Activated CD8-positive, alpha-beta memory T cell treated with anti-CD3 and anti-CD28 coated beads, Interleukin-2, amount 50 U/mL, for 4 hours (primary cell): ENCODE results near the gene DCBLD2.

ENCODE experiments used
- DNase-seq: peaks from one replicate; pipeline ENCODE4 v3.0.0-alpha.2; 2020

Gene DCBLD2

GRCh38 chr3:98901392-98902350 is at the start of gene DCBLD2:
DCBLD2 (minus strand) TSS chr3:98901695; CDS start chr3:98901326, 369 bp downstream.
- peak; percentile 89 for DNase-seq

DNA sequence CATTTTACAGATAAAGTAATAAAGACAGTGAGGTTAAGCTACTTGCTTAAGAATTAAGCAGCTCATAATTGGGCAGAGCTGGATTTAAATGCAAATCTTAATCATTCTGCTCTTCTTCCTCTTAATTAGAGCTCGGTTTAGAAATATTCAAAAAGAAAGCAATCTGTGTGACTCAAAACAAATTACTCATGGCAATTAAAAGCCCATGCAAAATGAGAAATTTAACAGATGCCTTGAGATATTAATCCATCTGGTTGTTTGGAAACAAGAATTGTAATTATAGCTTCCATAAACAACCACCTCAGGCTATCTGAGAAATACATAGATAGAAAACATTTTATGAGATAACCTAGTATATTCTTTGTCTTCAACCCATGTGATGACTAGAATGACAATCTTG is 44.2 kb upstream of the DCBLD2 start:
- DNase-seq, result no peak

DNA sequence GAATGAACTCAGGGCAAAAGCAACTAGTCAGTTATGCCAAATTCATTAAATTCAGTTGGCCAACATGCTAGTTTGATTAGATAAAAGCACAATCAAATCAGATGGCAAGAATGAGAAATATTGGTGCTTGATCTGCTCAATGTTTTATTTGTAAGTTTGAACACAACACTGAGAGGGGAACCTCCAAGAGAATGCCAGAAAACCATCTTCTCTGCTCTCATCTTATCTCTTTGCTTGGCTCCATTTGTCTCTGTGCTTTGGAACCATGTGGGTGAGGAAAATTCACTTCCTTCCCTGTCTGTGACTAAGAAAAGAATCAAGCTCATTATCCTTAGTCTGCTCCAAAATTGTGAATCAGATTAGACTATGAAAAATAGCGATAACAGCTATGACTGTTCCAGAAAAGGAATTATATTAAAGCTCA is 43.6 kb upstream of the DCBLD2 start:
- no peak for DNase-seq

DNA sequence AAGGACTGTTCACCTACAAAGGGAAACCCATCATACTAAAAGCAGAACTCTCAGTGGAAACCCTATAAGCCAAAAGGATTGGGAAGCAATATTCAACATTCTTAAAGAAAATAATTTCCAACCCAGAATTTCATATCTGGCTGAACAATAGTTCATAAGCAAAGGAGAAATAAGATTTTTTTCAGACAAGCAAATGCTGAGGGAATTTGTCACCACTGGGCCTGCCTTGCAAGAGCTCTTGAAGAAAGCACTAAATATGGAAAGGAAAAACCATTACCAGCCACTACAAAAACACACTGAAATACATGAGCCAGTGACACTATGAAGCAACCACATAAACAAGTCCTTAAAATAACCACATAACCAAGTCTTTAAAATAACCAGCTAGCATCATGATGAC is 28.9 kb upstream of the DCBLD2 start:
- DNase-seq, result no peak

GRCh38 chr3:98921957-98922356 is 20.5 kb upstream of the DCBLD2 start:
- no peak for DNase-seq

DNA sequence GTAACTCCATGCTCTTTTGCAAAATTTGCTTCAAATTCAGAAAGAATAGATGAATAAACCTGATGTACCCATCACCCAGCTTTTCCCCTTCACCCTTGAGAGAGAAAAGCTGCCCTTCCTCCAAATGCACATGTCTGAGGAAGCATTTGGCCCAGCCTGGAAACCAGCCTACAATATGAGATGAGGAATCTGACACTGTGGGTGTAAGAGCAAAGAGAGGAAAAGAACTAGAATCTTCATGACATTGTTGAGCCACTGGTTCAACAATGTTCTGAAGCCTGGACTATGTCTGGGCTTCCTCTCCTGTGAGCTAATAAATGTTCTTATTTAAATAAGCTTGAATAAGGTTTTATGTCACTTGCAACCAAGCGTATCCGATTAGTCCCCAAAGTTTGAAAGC is 18.7 kb upstream of the DCBLD2 start:
- DNase-seq, result no peak

DNA sequence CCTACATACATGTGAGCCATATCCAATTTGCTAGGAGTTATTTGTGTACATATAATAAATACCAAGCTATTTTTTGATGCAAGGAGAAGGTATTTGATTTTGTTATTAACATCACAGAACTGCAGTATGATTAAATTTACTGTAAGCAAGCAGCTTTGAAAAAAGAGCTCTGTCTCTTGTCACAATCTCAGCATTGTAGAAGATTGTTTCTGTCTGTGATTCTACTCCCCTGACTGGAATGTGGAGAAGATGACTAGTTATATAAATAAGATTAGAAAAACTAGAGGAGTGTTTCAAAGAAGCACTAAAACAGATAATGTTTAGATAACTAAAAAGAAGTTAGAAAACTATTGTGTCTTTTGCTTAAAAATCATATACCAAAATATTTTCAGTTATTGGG is 17.1 kb upstream of the DCBLD2 start:
- DNase-seq, result no peak

GRCh38 chr3:98917608-98918007 is 16.1 kb upstream of the DCBLD2 start:
- no peak for DNase-seq

DNA sequence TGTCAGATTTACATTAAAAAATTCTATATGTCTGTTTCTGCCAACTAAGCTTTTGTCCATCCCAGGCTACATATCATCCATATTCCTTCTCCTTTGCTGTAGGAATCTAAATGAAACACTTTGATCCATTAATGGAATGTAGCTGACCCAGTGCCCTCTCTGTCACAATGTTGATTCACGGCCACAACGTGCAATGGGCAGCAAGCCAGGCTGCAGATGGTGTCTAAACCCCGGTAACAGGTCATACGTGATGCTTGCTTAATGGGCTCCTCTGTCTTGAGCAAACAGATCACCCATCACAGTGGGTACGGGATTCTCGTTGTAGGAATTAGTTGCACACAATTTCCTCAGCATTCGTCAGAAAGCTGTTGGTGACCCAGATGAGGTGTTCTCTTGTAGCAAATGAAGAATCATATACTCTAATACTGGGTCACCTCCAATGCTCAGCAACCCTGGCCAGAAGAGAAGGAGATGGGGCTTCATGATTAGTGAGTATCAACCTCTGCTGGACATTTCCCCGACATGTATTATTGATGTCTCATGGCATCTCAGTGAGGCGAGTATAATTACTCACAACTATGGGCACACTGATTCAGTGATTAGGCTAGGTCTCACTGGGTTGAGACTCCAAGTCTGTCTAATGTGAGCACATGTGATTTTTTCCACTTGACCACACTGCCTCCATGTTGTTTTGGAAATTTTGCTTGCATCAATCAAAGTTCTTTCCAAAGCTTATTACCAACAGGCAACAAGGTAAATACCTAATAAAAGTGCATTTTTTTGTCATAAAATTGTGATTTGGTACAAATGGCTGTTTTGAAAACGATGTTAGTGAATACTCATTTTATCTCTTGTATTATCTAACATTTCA is 12.9 kb upstream of the DCBLD2 start:
- no peak for DNase-seq

DNA sequence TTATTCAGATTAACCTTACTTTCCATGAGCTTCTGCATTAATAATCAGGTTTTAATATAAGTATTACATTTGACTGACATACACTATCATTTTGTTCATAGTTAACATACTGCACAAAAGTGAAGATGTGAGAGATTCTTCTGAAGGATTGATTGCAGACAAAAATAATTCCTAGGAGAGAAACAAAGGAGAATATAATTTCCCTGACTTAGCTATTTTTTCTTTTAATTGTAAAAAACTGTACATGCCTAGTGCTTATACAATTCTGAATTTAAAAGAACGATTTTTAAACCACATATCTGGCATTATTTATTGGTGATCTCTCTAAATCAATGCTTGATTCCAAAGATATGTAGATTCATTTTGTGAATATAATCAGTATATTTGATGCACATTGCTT is 11.0 kb upstream of the DCBLD2 start:
- DNase-seq, result no peak

GRCh38 chr3:98906230-98906629 is 4.7 kb upstream of the DCBLD2 start:
- no peak for DNase-seq

DNA sequence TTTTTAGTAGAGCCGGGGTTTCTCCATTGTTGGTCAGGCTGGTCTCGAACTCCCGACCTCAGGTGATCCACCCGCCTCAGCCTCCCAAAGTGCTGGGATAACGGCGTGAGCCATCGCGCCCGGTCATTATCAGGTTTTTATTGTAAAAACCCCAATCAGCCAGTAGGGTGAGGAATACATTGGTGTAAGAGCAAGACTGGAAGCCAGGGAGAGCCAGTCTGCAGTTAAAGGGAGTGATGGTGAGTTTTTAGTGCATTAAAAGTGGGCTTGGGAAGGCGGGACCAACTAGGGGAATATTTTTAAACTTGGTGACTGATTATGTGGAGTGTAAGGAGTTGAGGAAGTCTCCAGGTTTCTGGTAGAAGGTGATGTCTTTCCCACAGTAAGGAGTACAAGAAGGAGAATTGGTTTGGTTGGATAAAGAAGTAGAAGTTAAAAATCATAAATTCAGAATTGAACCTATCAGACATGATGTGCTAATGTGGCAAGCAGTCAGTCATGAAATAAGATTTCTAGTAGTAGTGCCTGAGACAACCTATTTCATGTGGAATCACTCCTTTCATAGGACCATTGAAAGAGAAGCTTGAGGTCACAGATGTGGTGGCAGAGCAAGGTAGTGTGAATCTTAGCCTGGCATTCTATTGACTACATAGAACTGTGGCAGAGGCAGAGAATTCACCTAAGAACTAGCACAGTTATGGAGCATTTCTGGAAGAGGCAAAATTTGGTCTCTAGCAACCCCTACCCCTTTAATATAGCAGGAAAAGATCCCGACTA is 2.4 kb upstream of the DCBLD2 start:
- no peak for DNase-seq

GRCh38 chr3:98903099-98903498 is 1.6 kb upstream of the DCBLD2 start:
- DNase-seq, result no peak

GRCh38 chr3:98902351-98902740 is 851 bp upstream of the DCBLD2 start:
- DNase-seq, result no peak

DNA sequence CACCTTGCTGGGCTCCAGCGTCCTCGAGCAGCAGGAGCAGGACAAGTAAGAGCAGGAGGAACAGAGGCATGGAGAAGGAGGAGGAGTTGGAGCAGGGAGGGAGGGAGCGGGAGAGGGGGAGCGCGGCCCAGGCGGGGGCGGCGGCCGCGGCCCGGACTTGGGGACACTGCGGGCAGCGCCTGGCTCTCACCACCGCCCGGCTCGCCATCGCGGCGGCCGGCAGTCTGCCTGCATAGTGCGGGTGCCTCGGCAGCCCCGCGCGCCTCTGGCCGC is 440 bp downstream of the DCBLD2 start:
- DNase-seq, result no peak

DNA sequence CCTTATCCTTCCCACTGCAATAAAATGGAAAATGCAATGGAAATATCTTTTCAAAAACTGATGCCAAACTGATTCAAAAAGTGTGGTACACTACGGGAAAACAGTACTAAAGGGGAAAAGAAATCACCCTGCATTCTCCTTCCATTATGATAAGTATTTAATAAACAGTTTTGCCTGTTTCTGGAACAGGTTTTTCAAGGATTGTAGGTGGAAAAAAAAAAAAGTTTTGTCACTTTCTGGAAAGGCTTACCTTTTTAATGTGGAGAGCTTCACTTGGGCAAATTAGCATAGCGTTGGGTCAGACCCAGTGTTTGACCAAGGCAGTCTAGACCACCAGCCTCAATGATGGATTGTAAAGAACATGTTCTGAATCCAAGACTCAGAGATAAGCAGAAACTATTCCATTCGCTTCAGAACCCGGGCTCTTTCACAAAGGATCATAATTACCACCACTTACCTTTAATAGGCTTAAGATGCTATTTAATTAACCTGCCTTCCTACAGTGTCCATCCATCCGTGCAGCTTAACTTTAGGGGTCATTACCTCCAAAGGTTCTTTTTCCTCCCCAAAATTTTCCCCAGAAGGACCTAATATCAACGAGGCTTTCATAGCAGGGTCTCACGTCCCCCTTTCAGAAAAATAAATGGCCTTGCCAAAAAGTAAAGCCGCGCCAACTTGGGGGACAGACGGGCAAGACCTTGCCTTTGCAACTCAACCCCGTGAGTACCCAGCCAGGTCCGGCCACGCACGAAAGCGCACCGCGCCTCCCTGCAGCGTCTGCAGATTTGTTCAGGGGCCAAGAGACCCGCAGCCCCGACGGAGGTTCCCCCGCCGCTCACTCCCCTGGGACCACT is 1.0 kb downstream of the DCBLD2 start:
- peak; percentile 15 for DNase-seq

GRCh38 chr3:98897701-98898100 is 3.8 kb downstream of the DCBLD2 start:
- no peak for DNase-seq

DNA sequence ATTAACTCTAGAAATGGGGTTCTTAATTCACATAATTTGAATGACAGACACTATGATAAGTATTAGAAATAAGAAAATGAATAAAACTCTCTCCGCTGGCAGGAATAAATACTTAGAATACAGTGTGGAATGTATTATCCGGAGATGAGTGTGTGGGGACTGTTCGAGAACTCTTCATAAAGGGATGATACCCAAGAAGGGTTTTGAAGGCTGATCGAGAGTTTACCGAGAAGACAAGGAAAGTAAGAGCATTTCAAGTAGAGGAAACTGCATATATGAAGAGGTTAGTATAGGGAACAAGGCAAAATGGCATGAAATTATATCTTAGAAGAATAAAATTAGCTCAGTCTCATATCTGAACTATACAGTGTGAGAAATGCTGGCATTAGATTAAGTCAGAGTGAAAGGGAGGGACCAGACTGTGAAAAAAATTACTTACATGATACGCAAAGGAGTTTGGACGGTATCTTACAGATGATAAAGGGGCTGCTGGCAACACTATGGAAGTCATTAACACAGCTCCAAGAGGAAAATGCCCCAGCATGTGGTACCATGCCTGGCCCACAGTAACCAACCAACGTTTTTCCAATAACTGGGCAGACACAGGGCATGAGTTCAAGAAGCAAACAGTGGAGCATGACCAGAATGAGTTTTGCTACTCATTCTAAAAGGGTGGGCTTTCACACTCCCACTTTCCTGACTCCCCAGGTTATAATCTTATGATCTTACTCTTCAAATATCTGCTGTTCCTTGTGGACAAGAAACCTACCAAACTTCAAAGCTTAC is 6.5 kb downstream of the DCBLD2 start:
- DNase-seq, result no peak

DNA sequence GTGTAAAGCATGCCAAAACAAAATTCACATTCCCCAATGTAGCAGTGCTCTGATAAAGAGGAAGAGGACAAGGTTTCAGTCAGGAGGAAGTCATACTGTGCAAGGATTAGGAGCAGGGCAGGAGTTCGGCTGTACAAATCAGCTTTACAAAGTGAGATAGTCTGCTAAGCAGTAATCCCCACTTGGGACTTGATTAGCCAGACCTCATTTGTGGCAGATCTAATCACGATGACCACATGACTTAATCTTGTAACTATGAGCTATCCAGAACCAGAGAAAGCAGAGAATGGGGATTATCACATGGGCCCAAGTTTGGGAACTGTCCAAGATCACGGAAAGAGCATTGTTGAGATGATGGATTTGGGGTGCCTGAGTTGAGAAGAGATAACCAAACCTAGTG is 7.8 kb downstream of the DCBLD2 start:
- DNase-seq, result no peak

- DNase-seq, result no peak
Measured at GRCh38 chr3:98892263-98892662, 9.2 kb downstream of the DCBLD2 start.
